ENCODE results near the gene LSM14B. TPM values are rescaled to one million over a fixed set of nuclear protein-coding genes. Genes with fewer than 3 reads are reported as not detected.

LSM14B gene
- total RNA-seq, 1 donor from 2014 or later, result 64.3 TPM

DNA sequence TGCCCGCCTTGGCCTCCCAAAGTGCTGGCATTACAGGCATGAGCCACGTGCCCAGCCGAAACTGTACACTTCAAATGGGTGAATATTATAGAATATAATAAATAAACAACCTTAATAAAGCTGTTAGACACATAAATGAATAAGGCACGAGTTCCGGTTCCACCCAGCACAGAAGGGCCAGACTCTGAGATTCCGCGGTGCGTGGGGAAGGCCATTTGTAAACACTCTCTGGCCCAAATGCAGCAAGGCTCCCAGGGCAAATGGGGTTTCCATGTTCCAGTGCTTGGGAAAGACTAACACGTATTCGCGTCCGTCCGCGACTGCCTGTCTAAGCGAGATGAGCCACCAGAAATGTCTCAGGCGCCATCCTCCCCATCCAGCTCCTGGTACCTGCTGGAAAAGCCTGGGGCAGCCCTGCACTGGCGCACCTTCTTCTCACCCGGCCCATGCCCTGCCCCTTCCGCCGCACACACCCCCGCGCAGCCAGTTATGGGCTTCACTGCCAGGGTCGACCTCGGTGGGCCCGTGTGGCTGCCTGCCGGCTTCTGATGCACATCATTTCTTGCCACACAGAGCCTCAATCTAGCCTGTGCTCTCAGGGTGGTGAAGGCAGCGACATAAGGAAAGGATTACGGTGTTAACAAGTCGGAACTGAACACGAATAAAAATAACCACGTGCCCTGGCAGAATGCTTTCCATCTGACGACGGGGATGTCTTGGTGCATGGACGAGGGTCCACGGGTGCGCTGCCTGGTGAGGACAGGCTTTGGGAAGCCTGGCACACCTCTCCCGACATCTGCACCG is 5.5 kb upstream of the LSM14B start:
- Mint-ChIP-seq H3K27ac (no peak overlapping the region), H3K9me3 (no peaks in the 10 kb centered on the region), H3K4me1 (peaks cover 3% of the 10 kb centered on the region), H3K36me3 (no peaks in the 10 kb centered on the region), H3K4me3 (no peak overlapping the region), H3K27me3 (ENCODE audit: low read depth) (peaks cover 44% of the 10 kb centered on the region)
- TF ChIP-seq, protein P1, sequence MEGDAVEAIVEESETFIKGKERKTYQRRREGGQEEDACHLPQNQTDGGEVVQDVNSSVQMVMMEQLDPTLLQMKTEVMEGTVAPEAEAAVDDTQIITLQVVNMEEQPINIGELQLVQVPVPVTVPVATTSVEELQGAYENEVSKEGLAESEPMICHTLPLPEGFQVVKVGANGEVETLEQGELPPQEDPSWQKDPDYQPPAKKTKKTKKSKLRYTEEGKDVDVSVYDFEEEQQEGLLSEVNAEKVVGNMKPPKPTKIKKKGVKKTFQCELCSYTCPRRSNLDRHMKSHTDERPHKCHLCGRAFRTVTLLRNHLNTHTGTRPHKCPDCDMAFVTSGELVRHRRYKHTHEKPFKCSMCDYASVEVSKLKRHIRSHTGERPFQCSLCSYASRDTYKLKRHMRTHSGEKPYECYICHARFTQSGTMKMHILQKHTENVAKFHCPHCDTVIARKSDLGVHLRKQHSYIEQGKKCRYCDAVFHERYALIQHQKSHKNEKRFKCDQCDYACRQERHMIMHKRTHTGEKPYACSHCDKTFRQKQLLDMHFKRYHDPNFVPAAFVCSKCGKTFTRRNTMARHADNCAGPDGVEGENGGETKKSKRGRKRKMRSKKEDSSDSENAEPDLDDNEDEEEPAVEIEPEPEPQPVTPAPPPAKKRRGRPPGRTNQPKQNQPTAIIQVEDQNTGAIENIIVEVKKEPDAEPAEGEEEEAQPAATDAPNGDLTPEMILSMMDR (IDR thresholded peaks at IDR 0.05; ENCODE audit: unreplicated experiment), result no peak
- DNase-seq (ENCODE audit: low spot score in 2 of 2, unreplicated experiment in 2 of 2), result no peak

- TF ChIP-seq, protein P1 (IDR thresholded peaks at IDR 0.05; ENCODE audit: unreplicated experiment), result no peak
- H3K4me1 Mint-ChIP-seq, result peaks cover 3% of the 10 kb centered on the region
Observed at GRCh38 chr20:62117362-62117646, 5.0 kb upstream of the LSM14B start.

GRCh38 chr20:62117658-62118057 is 4.6 kb upstream of the LSM14B start:
- Mint-ChIP-seq H3K4me1 (peaks cover 3% of the 10 kb centered on the region), H3K4me3 (no peak overlapping the region), H3K27me3 (ENCODE audit: low read depth) (peaks cover 44% of the 10 kb centered on the region), H3K36me3 (no peaks in the 10 kb centered on the region), H3K9me3 (no peaks in the 10 kb centered on the region), H3K27ac (no peak overlapping the region)
- no peak for DNase-seq (ENCODE audit: low spot score in 2 of 2, unreplicated experiment in 2 of 2)
- TF ChIP-seq, protein P1 (IDR thresholded peaks at IDR 0.05; ENCODE audit: unreplicated experiment), result no peak

More at GRCh38 chr20:62117362-62117646, 5.0 kb upstream of the LSM14B start:
- no peak for DNase-seq (ENCODE audit: low spot score in 2 of 2, unreplicated experiment in 2 of 2)
- H3K4me3 Mint-ChIP-seq, result no peak overlapping the region
- no peaks in the 10 kb centered on the region for H3K9me3 Mint-ChIP-seq
- H3K27me3 Mint-ChIP-seq (ENCODE audit: low read depth), result peaks cover 44% of the 10 kb centered on the region
- no peak overlapping the region for H3K27ac Mint-ChIP-seq
- H3K36me3 Mint-ChIP-seq, result no peaks in the 10 kb centered on the region

DNA sequence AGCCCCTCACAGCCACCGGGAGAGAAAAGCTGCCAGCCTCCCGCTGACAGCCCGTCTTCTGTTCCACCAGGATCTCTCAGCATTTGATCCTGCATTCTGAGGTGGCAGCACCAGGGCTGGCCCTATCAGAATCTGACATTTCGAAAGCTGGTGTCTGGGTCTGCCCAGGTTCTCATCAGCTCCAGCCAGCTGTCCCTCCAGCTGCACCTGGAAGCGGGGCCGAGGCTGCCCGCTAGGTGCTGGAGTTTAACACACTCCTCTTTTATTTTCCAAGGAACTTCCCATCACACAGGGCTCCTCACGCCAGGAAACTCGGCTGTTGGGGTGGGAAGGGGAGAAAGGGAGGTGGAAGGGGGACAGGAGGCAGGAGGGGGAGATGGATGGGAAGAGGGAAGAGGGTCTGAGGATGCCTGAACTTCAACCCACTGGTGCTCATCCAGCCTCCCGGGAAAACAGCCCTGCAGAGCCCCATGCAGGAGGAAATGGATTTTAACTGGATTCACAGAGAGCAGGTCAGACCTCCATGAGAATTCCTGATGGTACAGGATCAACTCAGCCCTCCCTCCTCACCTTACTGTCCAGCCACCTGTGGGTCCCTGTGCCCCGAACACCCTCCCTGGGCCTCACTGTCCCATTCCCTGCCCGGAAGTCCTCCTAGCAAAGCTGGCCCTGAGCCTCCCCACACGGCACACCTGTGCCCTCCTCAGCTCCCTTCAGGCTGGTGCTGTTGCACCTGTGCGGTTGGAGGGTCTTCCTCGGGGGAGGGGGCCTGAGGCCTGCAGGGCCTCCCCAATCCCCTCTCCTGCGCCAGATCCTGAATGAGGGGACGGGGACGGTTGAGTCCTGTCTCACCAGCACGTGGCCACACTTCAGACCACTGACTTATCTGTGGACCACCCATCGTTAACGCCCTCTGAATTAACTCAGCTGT is 3.9 kb upstream of the LSM14B start:
- Mint-ChIP-seq H3K4me1 (peaks cover 4% of the 10 kb centered on the region), H3K9me3 (no peaks in the 10 kb centered on the region), H3K4me3 (no peak overlapping the region), H3K27me3 (ENCODE audit: low read depth) (peaks cover 42% of the 10 kb centered on the region), H3K27ac (no peak overlapping the region), H3K36me3 (no peaks in the 10 kb centered on the region)
- no peak for DNase-seq (ENCODE audit: low spot score in 2 of 2, unreplicated experiment in 2 of 2)
- TF ChIP-seq, protein P1 (IDR thresholded peaks at IDR 0.05; ENCODE audit: unreplicated experiment), result no peak

- Mint-ChIP-seq H3K27me3 (ENCODE audit: low read depth) (peaks cover 37% of the 10 kb centered on the region), H3K4me1 (peaks cover 12% of the 10 kb centered on the region), H3K36me3 (peaks cover under 1% of the 10 kb centered on the region), H3K27ac (no peak overlapping the region), H3K4me3 (no peak overlapping the region), H3K9me3 (no peaks in the 10 kb centered on the region)
- TF ChIP-seq, protein P1 (IDR thresholded peaks at IDR 0.05; ENCODE audit: unreplicated experiment), result no peak
- DNase-seq (ENCODE audit: low spot score in 2 of 2, unreplicated experiment in 2 of 2), result no peak
Observed at GRCh38 chr20:62119115-62119514, 3.2 kb upstream of the LSM14B start.
